Neural cell (in vitro differentiated cells): ENCODE measurements around the gene PRR36.

Source experiments
- CTCF ChIP-seq: fragments of 450-650 bp; IDR thresholded peaks from 2 replicates; pipeline ENCODE4 v1.5.1; 2014; ENCODE audit warnings: antibody characterized with exemption, mild to moderate bottlenecking, moderate library complexity; ENCODE audit not compliant: poor library complexity, severe bottlenecking
- EZH2 ChIP-seq: fragments of 200-600, 300-800 bp; shearing (Covaris generic), sonication (generic); IDR thresholded peaks from 2 replicates; pipeline ENCODE4 v1.6.1; 2014; ENCODE audit warnings: antibody characterized with exemption, low read length, borderline replicate concordance, mild to moderate bottlenecking; ENCODE audit not compliant: insufficient read depth, poor library complexity, severe bottlenecking
- POLR2AphosphoS5 ChIP-seq: IDR thresholded peaks from 2 replicates; pipeline ENCODE4 v1.6.1; 2012

GRCh38 chr19:7908742-7909461 lies 34.7 kb upstream of the PRR36 start:
- TF ChIP-seq CTCF: no peak
- no peak for TF ChIP-seq EZH2
- TF ChIP-seq POLR2AphosphoS5: no peak
